Pericardium fibroblast (primary cell): ENCODE results near the gene LANCL1. TPM values are rescaled to one million over a fixed set of nuclear protein-coding genes. Genes with fewer than 3 reads are reported as not detected.

Experiments
- total RNA-seq: library from RNA; depleted of rRNA; stranded (reverse); fragments of >200 nt; gene quantifications from 2 replicates; pipeline ENCODE4 v1.2.3, GENCODE V29; 2015

The LANCL1 gene
- 16.8 and 18.4 TPM in 2 replicates for total RNA-seq

GRCh38 chr2:210476194-210477128 is at the start of gene LANCL1:
Gene LANCL1 (minus strand): TSS chr2:210476759. CDS start chr2:210476396, 363 bp downstream.

Other genes with a start within 250 kb of the LANCL1 start
- 22.5 TPM in 1 of 2 replicates, not detected in the other for gene MYL1, start 161.6 kb downstream of the LANCL1 start, total RNA-seq
- 9.9 and 12.9 TPM in 2 replicates for gene CPS1, start 79.8 kb upstream of the LANCL1 start, total RNA-seq